ENCODE measurements around the gene SMIM13. TPM values are rescaled to one million over a fixed set of nuclear protein-coding genes. Genes with fewer than 3 reads are reported as not detected.

Gene SMIM13
- total RNA-seq, 1 experiment from 2014 or later = 15.7 TPM

DNA sequence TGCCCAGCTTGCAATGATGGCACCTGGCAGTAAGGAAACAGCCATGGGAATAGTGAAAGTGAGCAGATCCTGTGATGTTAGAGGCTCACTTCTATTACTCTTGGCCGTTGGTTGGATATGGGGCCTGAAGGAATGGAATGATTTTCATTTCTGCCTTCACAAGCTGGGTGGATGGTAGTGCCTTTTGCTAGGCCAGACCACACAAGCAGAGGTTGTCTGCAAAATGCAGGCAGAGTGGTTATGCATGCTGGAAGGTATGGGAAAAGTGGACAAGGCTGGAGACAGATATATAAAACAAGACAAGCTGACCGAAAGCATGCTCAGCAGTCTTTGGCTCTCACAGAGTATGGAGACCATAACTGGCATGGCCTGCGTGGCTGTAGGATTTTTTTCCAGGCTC, 68.6 kb downstream of the SMIM13 start:
- ATAC-seq (no peak), DNase-seq (ENCODE audit: low read depth, low spot score) (no peak)
- H2AFZ ChIP-seq (ENCODE audit: low read depth, low read length, poor library complexity, severe bottlenecking) = no peak overlapping the region
- H4K20me1 ChIP-seq (ENCODE audit: insufficient read depth) = no peaks in the 10 kb centered on the region
- no peak overlapping the region for H3K9ac ChIP-seq (ENCODE audit: low read length)
- no peak overlapping the region for H3K27ac ChIP-seq (ENCODE audit: low read depth, low read length)
- no peaks in the 10 kb centered on the region for H3K4me1 ChIP-seq (ENCODE audit: control insufficient read depth in 1 of 2, insufficient read depth in 2 of 2, low read length in 2 of 2)
- H3K27me3 ChIP-seq (ENCODE audit: insufficient read depth, low read length) = no peaks in the 10 kb centered on the region
- intact Hi-C loops (cut with micrococcal nuclease) = no loop called here
- H3K36me3 ChIP-seq (ENCODE audit: control insufficient read depth in 1 of 2, insufficient read depth in 2 of 2, low read length in 2 of 2) = no peaks in the 10 kb centered on the region
- no peak overlapping the region for H3K4me2 ChIP-seq (ENCODE audit: low read length)
- POLR2A ChIA-PET = no interaction called here
- no peaks in the 10 kb centered on the region for H3K79me2 ChIP-seq (ENCODE audit: insufficient read depth, low read length)
- no TSS peak for BruUV-seq (replicated peaks)
- RAD21 ChIA-PET (ENCODE audit: low non-redundant PET in 1 of 2, low total read pairs in 2 of 2, uncharacterized antibody in 2 of 2, unreplicated experiment in 2 of 2) = no interaction called here
- H3K9me2 ChIP-seq (ENCODE audit: insufficient read depth) = no peaks in the 10 kb centered on the region
- H3K4me3 ChIP-seq (replicated peaks in 1 of 2; ENCODE audit: low read depth in 1 of 2, low read length in 2 of 2) = no peak overlapping the region
- no peaks in the 10 kb centered on the region for H3K9me3 ChIP-seq (ENCODE audit: control insufficient read depth in 1 of 2, insufficient read depth in 1 of 2, low read depth in 1 of 2, low read length in 2 of 2)
- CTCF ChIA-PET = no interaction called here
- TF ChIP-seq JUND (IDR thresholded peaks at IDR 0.05) (no peak), SRF (IDR thresholded peaks at IDR 0.05; ENCODE audit: low read depth) (no peak), EZH2phosphoT487 (IDR thresholded peaks at IDR 0.05; ENCODE audit: borderline replicate concordance) (no peak), SP1 (IDR thresholded peaks at IDR 0.05; ENCODE audit: low read depth) (no peak), YY1 (IDR thresholded peaks at IDR 0.05; ENCODE audit: extremely low read depth, insufficient replicate concordance, low read depth, low read length) (no peak), RAD21 (IDR thresholded peaks at IDR 0.05; ENCODE audit: low read depth) (no peak), POLR2AphosphoS5 (IDR thresholded peaks at IDR 0.05; ENCODE audit: low read depth, low read length) (no peak), TCF7L2 (IDR thresholded peaks at IDR 0.05; ENCODE audit: borderline replicate concordance, extremely low read depth, insufficient read depth, insufficient read length) (no peak)
- TF ChIP-seq, protein P1, sequence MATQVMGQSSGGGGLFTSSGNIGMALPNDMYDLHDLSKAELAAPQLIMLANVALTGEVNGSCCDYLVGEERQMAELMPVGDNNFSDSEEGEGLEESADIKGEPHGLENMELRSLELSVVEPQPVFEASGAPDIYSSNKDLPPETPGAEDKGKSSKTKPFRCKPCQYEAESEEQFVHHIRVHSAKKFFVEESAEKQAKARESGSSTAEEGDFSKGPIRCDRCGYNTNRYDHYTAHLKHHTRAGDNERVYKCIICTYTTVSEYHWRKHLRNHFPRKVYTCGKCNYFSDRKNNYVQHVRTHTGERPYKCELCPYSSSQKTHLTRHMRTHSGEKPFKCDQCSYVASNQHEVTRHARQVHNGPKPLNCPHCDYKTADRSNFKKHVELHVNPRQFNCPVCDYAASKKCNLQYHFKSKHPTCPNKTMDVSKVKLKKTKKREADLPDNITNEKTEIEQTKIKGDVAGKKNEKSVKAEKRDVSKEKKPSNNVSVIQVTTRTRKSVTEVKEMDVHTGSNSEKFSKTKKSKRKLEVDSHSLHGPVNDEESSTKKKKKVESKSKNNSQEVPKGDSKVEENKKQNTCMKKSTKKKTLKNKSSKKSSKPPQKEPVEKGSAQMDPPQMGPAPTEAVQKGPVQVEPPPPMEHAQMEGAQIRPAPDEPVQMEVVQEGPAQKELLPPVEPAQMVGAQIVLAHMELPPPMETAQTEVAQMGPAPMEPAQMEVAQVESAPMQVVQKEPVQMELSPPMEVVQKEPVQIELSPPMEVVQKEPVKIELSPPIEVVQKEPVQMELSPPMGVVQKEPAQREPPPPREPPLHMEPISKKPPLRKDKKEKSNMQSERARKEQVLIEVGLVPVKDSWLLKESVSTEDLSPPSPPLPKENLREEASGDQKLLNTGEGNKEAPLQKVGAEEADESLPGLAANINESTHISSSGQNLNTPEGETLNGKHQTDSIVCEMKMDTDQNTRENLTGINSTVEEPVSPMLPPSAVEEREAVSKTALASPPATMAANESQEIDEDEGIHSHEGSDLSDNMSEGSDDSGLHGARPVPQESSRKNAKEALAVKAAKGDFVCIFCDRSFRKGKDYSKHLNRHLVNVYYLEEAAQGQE (IDR thresholded peaks at IDR 0.05; ENCODE audit: low read depth) = no peak
- TF ChIP-seq, protein P2, sequence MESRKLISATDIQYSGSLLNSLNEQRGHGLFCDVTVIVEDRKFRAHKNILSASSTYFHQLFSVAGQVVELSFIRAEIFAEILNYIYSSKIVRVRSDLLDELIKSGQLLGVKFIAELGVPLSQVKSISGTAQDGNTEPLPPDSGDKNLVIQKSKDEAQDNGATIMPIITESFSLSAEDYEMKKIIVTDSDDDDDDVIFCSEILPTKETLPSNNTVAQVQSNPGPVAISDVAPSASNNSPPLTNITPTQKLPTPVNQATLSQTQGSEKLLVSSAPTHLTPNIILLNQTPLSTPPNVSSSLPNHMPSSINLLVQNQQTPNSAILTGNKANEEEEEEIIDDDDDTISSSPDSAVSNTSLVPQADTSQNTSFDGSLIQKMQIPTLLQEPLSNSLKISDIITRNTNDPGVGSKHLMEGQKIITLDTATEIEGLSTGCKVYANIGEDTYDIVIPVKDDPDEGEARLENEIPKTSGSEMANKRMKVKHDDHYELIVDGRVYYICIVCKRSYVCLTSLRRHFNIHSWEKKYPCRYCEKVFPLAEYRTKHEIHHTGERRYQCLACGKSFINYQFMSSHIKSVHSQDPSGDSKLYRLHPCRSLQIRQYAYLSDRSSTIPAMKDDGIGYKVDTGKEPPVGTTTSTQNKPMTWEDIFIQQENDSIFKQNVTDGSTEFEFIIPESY (IDR thresholded peaks at IDR 0.05; ENCODE audit: extremely low read depth, insufficient replicate concordance, low read length) = no peak
- TF ChIP-seq, protein P3, sequence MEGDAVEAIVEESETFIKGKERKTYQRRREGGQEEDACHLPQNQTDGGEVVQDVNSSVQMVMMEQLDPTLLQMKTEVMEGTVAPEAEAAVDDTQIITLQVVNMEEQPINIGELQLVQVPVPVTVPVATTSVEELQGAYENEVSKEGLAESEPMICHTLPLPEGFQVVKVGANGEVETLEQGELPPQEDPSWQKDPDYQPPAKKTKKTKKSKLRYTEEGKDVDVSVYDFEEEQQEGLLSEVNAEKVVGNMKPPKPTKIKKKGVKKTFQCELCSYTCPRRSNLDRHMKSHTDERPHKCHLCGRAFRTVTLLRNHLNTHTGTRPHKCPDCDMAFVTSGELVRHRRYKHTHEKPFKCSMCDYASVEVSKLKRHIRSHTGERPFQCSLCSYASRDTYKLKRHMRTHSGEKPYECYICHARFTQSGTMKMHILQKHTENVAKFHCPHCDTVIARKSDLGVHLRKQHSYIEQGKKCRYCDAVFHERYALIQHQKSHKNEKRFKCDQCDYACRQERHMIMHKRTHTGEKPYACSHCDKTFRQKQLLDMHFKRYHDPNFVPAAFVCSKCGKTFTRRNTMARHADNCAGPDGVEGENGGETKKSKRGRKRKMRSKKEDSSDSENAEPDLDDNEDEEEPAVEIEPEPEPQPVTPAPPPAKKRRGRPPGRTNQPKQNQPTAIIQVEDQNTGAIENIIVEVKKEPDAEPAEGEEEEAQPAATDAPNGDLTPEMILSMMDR (IDR thresholded peaks at IDR 0.05 in 2 of 3, conservative IDR thresholded peaks at IDR 0.05 in 1 of 3; ENCODE audit: borderline replicate concordance in 1 of 3, insufficient read depth in 1 of 3, low read depth in 2 of 3, low read length in 2 of 3) = no peak
- TF ChIP-seq, protein P4, sequence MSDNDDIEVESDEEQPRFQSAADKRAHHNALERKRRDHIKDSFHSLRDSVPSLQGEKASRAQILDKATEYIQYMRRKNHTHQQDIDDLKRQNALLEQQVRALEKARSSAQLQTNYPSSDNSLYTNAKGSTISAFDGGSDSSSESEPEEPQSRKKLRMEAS (IDR thresholded peaks at IDR 0.05) = no peak
- TF ChIP-seq, protein P5, sequence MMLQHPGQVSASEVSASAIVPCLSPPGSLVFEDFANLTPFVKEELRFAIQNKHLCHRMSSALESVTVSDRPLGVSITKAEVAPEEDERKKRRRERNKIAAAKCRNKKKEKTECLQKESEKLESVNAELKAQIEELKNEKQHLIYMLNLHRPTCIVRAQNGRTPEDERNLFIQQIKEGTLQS (IDR thresholded peaks at IDR 0.05) = no peak

Data from HCT116 (cell line).